Endothelial cell of umbilical vein (primary cell): ENCODE data around the gene TMEM109. TPM values are rescaled to one million over a fixed set of nuclear protein-coding genes. Genes with fewer than 3 reads are reported as not detected.
"Not testable (repeated sequence)": the region's sequence is repeated elsewhere in the genome, so short reads cannot be mapped to it uniquely, and the experiment has no call there.

Experiments
- BruUV-seq: library from RNA; stranded (reverse); fragments of 400-500 nt; replicated peaks from 2 replicates; lab custom pipeline; 2021; lab: Mats Ljungman, UMichigan
- CTCF ChIA-PET: fragments of 300-600, 350-600 bp; sonication (Branson Sonifier 250); formaldehyde crosslinking; loops from one replicate; lab custom pipeline; 2021; ENCODE audit warnings: antibody characterized with exemption, inconsistent platforms; lab: Charles Lee
- POLR2A ChIA-PET: fragments of 300-600, 350-600 bp; sonication (Branson Sonifier 250); formaldehyde crosslinking; loops from one replicate; lab custom pipeline; 2021; ENCODE audit warnings: antibody characterized with exemption, inconsistent platforms; lab: Charles Lee
- DNase-seq: peaks from one replicate; pipeline ENCODE4 v3.0.0-alpha.2; 2011; ENCODE audit warnings: low read depth, low spot score
- FAIRE-seq: peaks from 2 replicates; lab custom pipeline; 2011; peaks lifted over from hg19 to GRCh38; lab: Jason Lieb, UNC
- H2AFZ ChIP-seq: 2 replicates; pipeline ENCODE4 v1.6.0; 2012; ENCODE audit warnings: low read depth, low read length, control low read depth, inconsistent platforms
- H3K27ac ChIP-seq: 2 replicates; pipeline ENCODE4 v1.5.1; 2011; ENCODE audit warnings: low read depth, mild to moderate bottlenecking, control low read depth, low read length, moderate library complexity; ENCODE audit not compliant: insufficient read depth
- H3K27me3 ChIP-seq, 2 experiments: 2 replicates each; pipeline versions ENCODE4 v1.6.0 to v1.6.1; 2011; ENCODE audit warnings: low read length in 2 of 2, mixed read lengths in 1 of 2; ENCODE audit not compliant: control insufficient read depth in 2 of 2, insufficient read depth in 2 of 2
- H3K36me3 ChIP-seq, 2 experiments: 2 replicates in 1 of 2; 3 replicates in 1 of 2; pipeline ENCODE4 v1.5.1; 2011; ENCODE audit warnings: low read length in 2 of 2, mild to moderate bottlenecking in 1 of 2, moderate library complexity in 1 of 2; ENCODE audit not compliant: control insufficient read depth in 2 of 2, insufficient read depth in 2 of 2; ENCODE audit errors: extremely low read depth in 1 of 2
- H3K4me1 ChIP-seq: 3 replicates; pipeline ENCODE4 v1.5.1; 2011; ENCODE audit warnings: mild to moderate bottlenecking, low read length; ENCODE audit not compliant: control insufficient read depth, insufficient read depth; ENCODE audit errors: extremely low read depth
- H3K4me2 ChIP-seq: 2 replicates; pipeline ENCODE4 v1.6.1; 2011; ENCODE audit warnings: low read length, control low read depth, mixed read lengths; ENCODE audit not compliant: insufficient read depth
- H3K4me3 ChIP-seq, 3 experiments: fragments of 200-600 bp in 1 of 3; sonication (generic), shearing (Covaris generic) in 1 of 3; replicated peaks in 1 of 3; 2 replicates each; pipeline ENCODE4 v1.5.1; 2011 to 2016; ENCODE audit warnings: control low read depth in 3 of 3, low read length in 3 of 3, mild to moderate bottlenecking in 2 of 3, inconsistent platforms in 1 of 3, low read depth in 1 of 3, moderate library complexity in 1 of 3; ENCODE audit not compliant: insufficient read depth in 1 of 3
- H3K79me2 ChIP-seq: 2 replicates; pipeline ENCODE4 v1.6.0; 2012; ENCODE audit warnings: low read length, inconsistent platforms; ENCODE audit not compliant: control insufficient read depth, insufficient read depth
- H3K9ac ChIP-seq: replicated peaks from 2 replicates; pipeline ENCODE3; 2011; ENCODE audit warnings: low read length, control low read depth; ENCODE audit not compliant: insufficient read depth; ENCODE audit errors: extremely low read depth
- H3K9me1 ChIP-seq: replicated peaks from 3 replicates; pipeline ENCODE4 v1.6.0; 2011; ENCODE audit warnings: mild to moderate bottlenecking, low read length; ENCODE audit not compliant: control insufficient read depth, insufficient read depth; ENCODE audit errors: extremely low read depth
- H3K9me3 ChIP-seq: replicated peaks from 2 replicates; pipeline ENCODE4 v1.5.1; 2012; ENCODE audit warnings: low read length, inconsistent platforms; ENCODE audit not compliant: control insufficient read depth, insufficient read depth
- H4K20me1 ChIP-seq: replicated peaks from 2 replicates; pipeline ENCODE3; 2011; ENCODE audit warnings: mild to moderate bottlenecking, low read length; ENCODE audit not compliant: control insufficient read depth, insufficient read depth; ENCODE audit errors: extremely low read depth
- EZH2 ChIP-seq: IDR thresholded peaks from 2 replicates; pipeline ENCODE4 v1.6.1; 2012; ENCODE audit warnings: borderline replicate concordance, low read depth, mild to moderate bottlenecking, moderate library complexity, low read length, inconsistent platforms; ENCODE audit not compliant: severe bottlenecking
- FOS ChIP-seq: IDR thresholded peaks from 2 replicates; pipeline ENCODE4 v1.6.1; 2011; ENCODE audit warnings: mild to moderate bottlenecking, low read length, moderate library complexity, borderline replicate concordance; ENCODE audit not compliant: insufficient read depth
- JUN ChIP-seq: IDR thresholded peaks from 2 replicates; pipeline ENCODE4 v1.6.1; 2011; ENCODE audit warnings: borderline replicate concordance, low read depth; ENCODE audit not compliant: insufficient read length, insufficient read depth
- POLR2A ChIP-seq: IDR thresholded peaks from 2 replicates; pipeline ENCODE4 v1.6.1; 2012; ENCODE audit warnings: low read depth, mild to moderate bottlenecking, control low read depth, low read length
- dilution Hi-C: fragments of 300-500 bp; cut with MboI; formaldehyde crosslinking; loops from one replicate; pipeline ENCODE4 v1.15.0; 2019; ENCODE audit warnings: low sequenced_read_pairs; ENCODE audit not compliant: extremely low pct_ligation_motif_present
- intact Hi-C: fragments of 100-400 bp; cut with micrococcal nuclease; formaldehyde crosslinking; loops from one replicate; pipeline ENCODE4 v1.10.0; 2022
- polyA plus RNA-seq, 4 experiments: library from polyadenylated mRNA; depleted of rRNA in 3 of 4; stranded (reverse) in 3 of 4; unstranded in 1 of 4; fragments of >200 nt; gene quantifications; 2 replicates each; pipeline versions ENCODE4 v1.2.1 to v1.2.3, GENCODE V29; 2011 to 2012; ENCODE audit warnings: missing spikeins in 1 of 4
- total RNA-seq: library from RNA; stranded (reverse); gene quantifications from 2 replicates; pipeline ENCODE4 v1.2.3, GENCODE V29; 2021

TMEM109 gene
- total and polyA plus RNA-seq, 2 donors (not counting 3 experiments of a cell fraction or from before 2014, with no cell fraction given): 143 to 192 TPM

DNA sequence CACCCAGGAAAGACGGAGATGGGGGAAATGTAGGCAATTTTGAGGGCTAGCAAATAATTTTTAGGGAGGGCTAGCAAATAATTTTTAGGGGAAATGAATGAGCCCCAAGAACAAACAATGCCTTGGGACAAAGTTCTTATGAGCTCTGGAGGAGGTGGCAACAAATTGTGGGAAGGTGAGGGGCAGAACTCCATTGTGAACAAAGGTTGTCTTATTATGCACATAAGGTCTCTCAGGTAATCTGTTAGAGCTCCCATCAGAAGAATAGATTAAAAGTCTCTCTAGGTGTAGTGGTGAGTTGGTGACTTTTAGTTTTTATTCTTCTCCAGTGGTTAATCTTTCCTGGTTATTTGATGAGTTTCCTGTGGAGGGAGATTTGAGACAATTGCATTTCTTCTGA is 5.2 kb upstream of the TMEM109 start:
- peaks cover 24% of the 10 kb centered on the region for H3K79me2 ChIP-seq
- POLR2A ChIA-PET: no interaction called here
- dilution Hi-C loops: no loop called here

DNA sequence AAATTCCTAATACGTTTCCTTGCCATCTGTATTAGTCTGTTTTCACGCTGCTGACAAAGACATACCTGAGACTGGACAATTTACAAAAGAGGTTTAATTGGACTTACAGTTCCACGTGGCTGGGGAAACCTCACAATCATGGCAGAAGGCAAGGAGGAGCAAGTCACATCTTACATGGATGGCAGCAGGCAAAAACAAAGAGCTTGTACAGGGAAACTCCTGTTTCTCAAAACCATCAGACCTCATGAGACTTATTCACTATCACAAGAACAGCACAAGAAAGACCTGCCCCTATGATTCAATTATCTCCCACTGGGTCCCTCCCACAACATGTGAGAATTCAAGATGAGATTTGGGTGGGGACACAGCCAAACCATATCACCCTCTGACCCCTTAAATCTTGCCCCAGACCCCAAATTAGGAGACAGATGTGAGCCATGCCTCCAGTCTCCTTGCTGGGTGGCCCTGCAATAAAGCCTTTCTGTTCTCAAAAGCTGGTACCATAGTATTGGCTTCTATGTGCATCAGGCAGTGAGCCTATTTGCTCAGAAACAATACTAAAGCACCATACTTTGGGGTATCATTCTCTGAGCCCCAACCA is 4.2 kb upstream of the TMEM109 start:
- H2AFZ ChIP-seq, H3K9me3 ChIP-seq, DNase-seq, H4K20me1 ChIP-seq, POLR2A ChIA-PET, H3K4me2 ChIP-seq, H3K9ac ChIP-seq, H3K27me3 ChIP-seq, FAIRE-seq, BruUV-seq, H3K9me1 ChIP-seq, H3K36me3 ChIP-seq, dilution Hi-C loops, H3K4me3 ChIP-seq, H3K27ac ChIP-seq: not testable (repeated sequence)
- intact Hi-C loops: loop anchor here (10.0 kb wide), 1 partner anchor 225 kb away; no protein-coding TSS in a partner anchor
- Histone ChIP-seq H3K4me1 (peaks cover 28% of the 10 kb centered on the region), H3K79me2 (peaks cover 21% of the 10 kb centered on the region)
- CTCF ChIA-PET: interaction anchor here (1.5 kb wide), 1 partner anchor 79 kb away, joined by 4 read pairs; no protein-coding TSS in a partner anchor

More for the DNA sequence above, 5.2 kb upstream of the TMEM109 start:
- no peak overlapping the region for H3K4me3 ChIP-seq
- no peak overlapping the region for H3K4me2 ChIP-seq
- H2AFZ ChIP-seq: no peak overlapping the region
- no TSS peak for BruUV-seq
- DNase-seq (no peak), FAIRE-seq (no peak)
- H3K9me3 ChIP-seq: no peaks in the 10 kb centered on the region
- no peaks in the 10 kb centered on the region for H3K9me1 ChIP-seq
- CTCF ChIA-PET: interaction anchor here (1.5 kb wide), 1 partner anchor 78 kb away, joined by 4 read pairs; no protein-coding TSS in a partner anchor
- H4K20me1 ChIP-seq: no peaks in the 10 kb centered on the region
- peaks cover 35% of the 10 kb centered on the region for H3K4me1 ChIP-seq
- no peak overlapping the region for H3K9ac ChIP-seq
- intact Hi-C loops: no loop called here
- no peak for TF ChIP-seq EZH2
- no peak for TF ChIP-seq POLR2A
- TF ChIP-seq JUN: no peak
- no peak for TF ChIP-seq FOS
- H3K36me3 ChIP-seq: no peaks in the 10 kb centered on the region
- H3K27me3 ChIP-seq: peaks cover 0 to 6% of the 10 kb centered on the region in 2 experiments
- no peak overlapping the region for H3K27ac ChIP-seq
